Thyroid gland (tissue), 4 donors: ENCODE data around the gene CPOX. TPM values are rescaled to one million over a fixed set of nuclear protein-coding genes. Genes with fewer than 3 reads are reported as not detected.
"Not testable (repeated sequence)": the region's sequence is repeated elsewhere in the genome, so short reads cannot be mapped to it uniquely, and the experiment has no call there.

Experiments
- DNase-seq, 2 donors: peaks; one replicate each; pipeline ENCODE4 v3.0.0-alpha.2; 2019
- H3K27ac ChIP-seq, 3 donors: fragments of 200-600 bp; sonication (generic); 1 replicate in 2 of 3; 2 replicates in 1 of 3; pipeline ENCODE4 v1.5.1; 2016 to 2019; ENCODE audit warnings: mild to moderate bottlenecking in 1 of 3, moderate library complexity in 1 of 3
- H3K27me3 ChIP-seq: fragments of 200-600 bp; sonication (generic); one replicate; pipeline ENCODE4 v1.5.1; 2019
- H3K36me3 ChIP-seq, 2 donors: fragments of 200-600 bp; sonication (generic); one replicate each; pipeline ENCODE4 v1.5.1; 2016 to 2019
- H3K4me1 ChIP-seq, 2 donors: fragments of 200-600 bp; sonication (generic); one replicate each; pipeline ENCODE4 v1.5.1; 2017 to 2019
- H3K4me3 ChIP-seq, 3 donors: fragments of 200-600 bp; sonication (generic); replicated peaks in 1 of 3; 1 replicate in 2 of 3; 2 replicates in 1 of 3; pipeline ENCODE4 v1.5.1; 2016; ENCODE audit warnings: mild to moderate bottlenecking in 1 of 3
- H3K9me3 ChIP-seq: fragments of 200-600 bp; sonication (generic); one replicate; pipeline ENCODE4 v1.5.1; 2017
- POLR2A ChIP-seq, 2 donors: fragments of 450-650 bp; IDR thresholded peaks; one replicate each; pipeline ENCODE4 v1.6.1; 2017; ENCODE audit warnings: antibody characterized with exemption in 2 of 2, mild to moderate bottlenecking in 2 of 2, moderate library complexity in 1 of 2
- WGBS, 2 donors: methylation state at CpG; one replicate each; pipeline ENCODE4 v1.1.5; 2017; 5-methylcytosine and 5-hydroxymethylcytosine counted together
- intact Hi-C: fragments of 100-400 bp; cut with DNase I; formaldehyde crosslinking; loops from one replicate; pipeline ENCODE4 v1.15.1; 2023
- total RNA-seq, 4 donors: library from RNA; depleted of rRNA; stranded (reverse); fragments of >200 nt; gene quantifications; one replicate each; pipeline ENCODE4 v1.2.3, GENCODE V29; 2016
- TF ChIP-seq, protein P1 (sequence below), 6 experiments: fragments of 200-600 bp in 3 of 6; fragments of 450-650 bp in 3 of 6; sonication (generic) in 3 of 6; IDR thresholded peaks; one replicate each; pipeline ENCODE4 v1.5.1; 2016 to 2019; ENCODE audit warnings: antibody characterized with exemption in 6 of 6, mild to moderate bottlenecking in 2 of 6, inconsistent platforms in 1 of 6, moderate library complexity in 1 of 6

The CPOX gene
- 10 to 100 TPM; 14.8 to 27.9 (median 26.3) TPM for total RNA-seq

DNA sequence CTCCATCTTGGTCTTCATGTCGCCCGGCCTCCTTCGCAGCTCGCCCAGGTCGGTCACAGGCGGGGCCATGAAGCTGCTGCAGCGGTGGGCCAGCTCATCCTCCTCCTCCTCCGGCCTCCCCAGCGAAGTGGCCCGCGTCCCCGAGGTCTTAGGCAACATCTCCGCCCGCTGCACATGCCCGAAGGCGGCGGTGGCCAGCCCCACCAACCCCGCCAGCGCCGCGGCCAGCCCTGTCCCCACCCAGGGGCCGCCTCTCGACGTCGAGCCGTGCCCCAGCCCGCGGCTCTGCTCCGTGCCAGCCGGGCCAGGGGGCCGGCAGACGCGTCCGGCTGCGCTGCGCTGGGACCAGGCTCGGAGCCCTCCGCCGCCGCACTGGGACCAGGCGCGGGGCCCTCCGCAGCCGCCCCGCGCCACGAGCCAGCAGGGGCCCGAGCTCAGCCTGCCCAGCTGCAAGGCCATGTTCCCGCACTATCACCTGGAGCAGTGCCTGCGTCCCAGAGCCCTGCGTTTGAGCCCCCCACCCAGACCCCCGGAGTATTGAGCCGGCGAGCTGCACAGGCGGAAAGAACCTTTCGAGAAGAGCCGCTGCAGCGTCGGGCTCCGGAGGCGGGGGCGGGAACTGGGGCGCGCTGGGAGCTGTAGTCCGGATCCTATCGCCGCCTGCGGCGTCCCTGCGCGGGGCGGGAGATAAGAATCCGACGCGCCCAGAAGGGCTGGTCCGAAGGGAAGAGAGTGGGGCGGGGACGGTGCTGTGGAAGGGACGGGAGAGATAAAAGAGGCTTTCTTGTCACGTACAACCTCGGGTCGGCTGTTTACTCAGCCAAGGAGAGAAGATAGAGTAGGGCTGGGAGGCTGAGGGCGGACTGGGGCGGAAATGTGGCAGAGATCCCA, at the start of gene CPOX:
Gene CPOX, minus strand, starts transcription at position 566 of the 891 bp plus-strand sequence. Its CDS starts 107 bp downstream, at position 459.
- intact Hi-C loops = no loop called here

DNA sequence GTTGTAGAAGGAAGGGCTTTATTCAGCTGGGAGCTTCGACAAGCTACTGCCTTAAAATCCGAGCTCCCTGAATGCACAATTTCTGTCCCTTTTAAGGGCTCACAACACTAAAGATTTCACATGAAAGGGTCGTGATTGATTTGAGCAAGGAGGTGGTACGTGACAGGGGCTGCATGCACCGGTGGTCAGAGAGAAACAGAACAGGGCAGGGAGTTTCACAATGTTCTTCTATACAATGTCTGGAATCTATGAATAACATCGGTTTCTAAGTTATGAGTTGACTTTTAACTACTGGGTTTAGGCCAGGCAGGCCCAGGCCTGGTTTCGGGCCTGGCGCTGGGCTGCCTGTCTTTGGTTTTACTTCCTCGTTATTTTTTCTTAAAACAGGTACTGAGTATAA, 49.4 kb upstream of the CPOX start:
- intact Hi-C loops, H3K36me3 ChIP-seq: not testable (repeated sequence)
- WGBS, 2 donors = 92 to 95% methylated on average over 9 of the region's 9 CpGs

More for the DNA sequence above, at the start of gene CPOX:
- Histone ChIP-seq H3K27ac (peak within 1 kb of the TSS; percentile 55 to 72 (median 60)), H3K4me3 (peak within 1 kb of the TSS; percentile 74 to 94 (median 80)), H3K27me3 (no peaks in the 10 kb centered on the region), H3K36me3 (no peaks in the 10 kb centered on the region), H3K4me1 (peaks cover 7 to 29% of the 10 kb centered on the region in 2 donors), H3K9me3 (no peaks in the 10 kb centered on the region)
- WGBS, 2 donors = 1% methylated on average over 25 to 36 of the region's 84 CpGs
- peak; percentile 76 to 82 for DNase-seq
- TF ChIP-seq, protein P1, sequence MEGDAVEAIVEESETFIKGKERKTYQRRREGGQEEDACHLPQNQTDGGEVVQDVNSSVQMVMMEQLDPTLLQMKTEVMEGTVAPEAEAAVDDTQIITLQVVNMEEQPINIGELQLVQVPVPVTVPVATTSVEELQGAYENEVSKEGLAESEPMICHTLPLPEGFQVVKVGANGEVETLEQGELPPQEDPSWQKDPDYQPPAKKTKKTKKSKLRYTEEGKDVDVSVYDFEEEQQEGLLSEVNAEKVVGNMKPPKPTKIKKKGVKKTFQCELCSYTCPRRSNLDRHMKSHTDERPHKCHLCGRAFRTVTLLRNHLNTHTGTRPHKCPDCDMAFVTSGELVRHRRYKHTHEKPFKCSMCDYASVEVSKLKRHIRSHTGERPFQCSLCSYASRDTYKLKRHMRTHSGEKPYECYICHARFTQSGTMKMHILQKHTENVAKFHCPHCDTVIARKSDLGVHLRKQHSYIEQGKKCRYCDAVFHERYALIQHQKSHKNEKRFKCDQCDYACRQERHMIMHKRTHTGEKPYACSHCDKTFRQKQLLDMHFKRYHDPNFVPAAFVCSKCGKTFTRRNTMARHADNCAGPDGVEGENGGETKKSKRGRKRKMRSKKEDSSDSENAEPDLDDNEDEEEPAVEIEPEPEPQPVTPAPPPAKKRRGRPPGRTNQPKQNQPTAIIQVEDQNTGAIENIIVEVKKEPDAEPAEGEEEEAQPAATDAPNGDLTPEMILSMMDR (IDR thresholded peaks at IDR 0.05) = peak in 1 of 6 experiments; percentile 5
- TF ChIP-seq POLR2A (IDR thresholded peaks at IDR 0.05) = peak in 1 of 2 donors; percentile 67

DNA sequence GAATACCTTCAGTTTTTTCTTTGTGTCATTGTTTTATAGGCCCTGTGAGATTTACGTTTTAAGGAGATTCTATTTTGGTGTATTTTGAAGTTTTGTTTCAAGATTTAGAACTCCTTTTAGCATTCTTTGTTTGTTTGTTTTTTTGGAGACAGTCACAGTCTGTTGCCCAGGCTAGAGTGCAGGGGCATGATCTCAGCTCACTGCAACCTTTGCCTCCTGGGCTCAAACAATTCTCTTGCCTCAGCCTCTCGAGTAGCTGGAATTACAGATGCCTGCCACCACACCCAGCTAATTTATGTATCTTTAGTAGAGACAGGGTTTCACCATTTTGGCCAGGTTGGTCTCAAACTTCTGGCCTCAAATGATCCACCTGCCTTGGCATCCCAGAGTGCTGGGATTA, 48.3 kb upstream of the CPOX start:
- H3K36me3 ChIP-seq, H3K9me3 ChIP-seq, intact Hi-C loops, H3K27me3 ChIP-seq, DNase-seq, H3K4me1 ChIP-seq, H3K27ac ChIP-seq, H3K4me3 ChIP-seq: not testable (repeated sequence)
- WGBS, 2 donors = 73 to 80% methylated on average over 2 of the region's 2 CpGs

More for the DNA sequence above, 49.4 kb upstream of the CPOX start:
- not testable (repeated sequence) for H3K27ac ChIP-seq, H3K9me3 ChIP-seq, H3K27me3 ChIP-seq, H3K4me3 ChIP-seq, H3K4me1 ChIP-seq, DNase-seq

DNA sequence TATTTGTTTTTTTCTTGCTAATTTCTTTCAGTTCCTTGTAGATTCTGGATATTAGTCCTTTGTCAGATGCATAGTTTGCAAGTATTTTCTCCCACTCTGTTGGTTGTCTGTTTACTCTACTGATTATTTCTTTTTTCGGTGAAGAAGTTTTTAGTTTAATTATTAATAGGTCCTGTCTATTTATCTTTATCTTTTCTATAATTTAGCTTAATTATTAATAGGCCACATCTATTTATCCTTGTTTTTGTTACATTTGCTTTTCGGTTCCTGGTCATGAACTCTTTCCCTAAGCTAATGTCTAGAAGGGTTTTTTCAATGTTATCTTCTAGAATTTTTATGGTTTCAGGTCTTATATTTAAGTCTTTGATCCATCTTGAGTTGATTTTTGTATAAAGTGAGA, 45.1 kb upstream of the CPOX start:
- H3K4me3 ChIP-seq, H3K36me3 ChIP-seq, intact Hi-C loops, H3K9me3 ChIP-seq, H3K27ac ChIP-seq, H3K4me1 ChIP-seq, DNase-seq, H3K27me3 ChIP-seq: not testable (repeated sequence)
- WGBS, 2 donors = 95 to 98% methylated on average over 2 of the region's 2 CpGs

DNA sequence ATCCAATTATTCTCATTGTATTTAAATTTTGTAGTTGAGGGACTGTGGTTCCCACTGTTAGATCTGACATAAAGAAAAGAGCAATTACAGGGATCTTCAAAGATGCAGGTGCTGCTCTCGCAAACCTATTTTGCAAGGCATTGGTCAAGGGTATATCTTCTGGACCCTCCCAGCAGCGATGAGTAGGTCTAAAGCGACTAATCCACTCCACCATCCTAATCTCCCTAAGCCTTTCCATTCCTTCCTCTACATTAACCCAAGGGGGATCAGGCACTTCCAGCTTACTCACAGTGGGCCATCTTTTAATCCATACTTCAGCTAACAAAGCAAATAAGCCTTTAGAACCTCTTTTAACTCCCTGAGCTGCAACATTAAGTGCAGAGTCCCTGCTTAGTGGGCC, 37.0 kb upstream of the CPOX start:
- 78 to 84% methylated on average over 3 of the region's 3 CpGs for WGBS, 2 donors
- Histone ChIP-seq H3K9me3 (no peaks in the 10 kb centered on the region), H3K27me3 (no peaks in the 10 kb centered on the region), H3K4me1 (no peaks in the 10 kb centered on the region), H3K27ac (no peak overlapping the region), H3K36me3 (no peaks in the 10 kb centered on the region), H3K4me3 (no peak overlapping the region)
- intact Hi-C loops = no loop called here
- TF ChIP-seq, protein P1 (IDR thresholded peaks at IDR 0.05) = no peak
- no peak for TF ChIP-seq POLR2A (IDR thresholded peaks at IDR 0.05)
- no peak for DNase-seq

DNA sequence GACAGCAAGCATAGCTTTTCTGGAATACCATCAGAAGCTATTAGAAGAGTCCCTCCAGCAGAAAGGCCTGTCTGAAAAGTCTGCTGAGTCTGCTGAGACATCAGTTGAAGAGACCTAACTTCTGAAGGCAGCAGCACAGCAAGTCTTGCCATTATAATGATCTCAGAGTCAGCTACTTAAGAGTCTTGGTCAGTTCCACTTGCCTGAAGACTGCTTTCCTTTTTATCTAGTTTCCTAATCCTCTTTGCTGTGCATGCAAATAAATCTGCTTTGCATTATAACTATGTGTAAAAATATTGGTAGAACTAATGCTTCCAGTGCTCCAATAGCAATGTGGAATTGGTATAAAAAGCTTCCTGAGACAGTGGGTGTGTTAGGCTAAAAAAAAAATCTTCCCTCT, 34.9 kb upstream of the CPOX start:
- Histone ChIP-seq H3K27ac (no peak overlapping the region), H3K4me1 (no peaks in the 10 kb centered on the region), H3K9me3 (no peaks in the 10 kb centered on the region), H3K36me3 (no peaks in the 10 kb centered on the region), H3K4me3 (no peak overlapping the region), H3K27me3 (no peaks in the 10 kb centered on the region)
- intact Hi-C loops = no loop called here
- DNase-seq = no peak
- TF ChIP-seq, protein P1 (IDR thresholded peaks at IDR 0.05) = no peak
- TF ChIP-seq POLR2A (IDR thresholded peaks at IDR 0.05) = no peak
